AG04449 (cell line): ENCODE data around the gene FAM171A1.
"Not testable (repeated sequence)": the region's sequence is repeated elsewhere in the genome, so short reads cannot be mapped to it uniquely, and the experiment has no call there.

Source experiments
- CTCF ChIA-PET: fragments of 350-600 bp; formaldehyde crosslinking; extraction: SDS; loops from one replicate; lab custom pipeline; 2021; ENCODE audit warnings: antibody characterized with exemption; lab: Yijun Ruan, JAX
- POLR2A ChIA-PET: fragments of 400-600, 350-600 bp; formaldehyde crosslinking; extraction: SDS; loops from one replicate; lab custom pipeline; 2020; ENCODE audit warnings: antibody characterized with exemption, inconsistent platforms; lab: Yijun Ruan, JAX
- DNase-seq: peaks from one replicate; pipeline ENCODE4 v3.0.0-alpha.2; 2010; ENCODE audit warnings: low read depth, low spot score
- H3K4me3 ChIP-seq: 2 replicates; pipeline ENCODE4 v1.5.1; 2011; ENCODE audit warnings: low read depth, mild to moderate bottlenecking, control low read depth, low read length
- TF ChIP-seq, protein P1 (sequence below): IDR thresholded peaks from one replicate; pipeline ENCODE4 v1.5.1; 2011; ENCODE audit warnings: mild to moderate bottlenecking, moderate library complexity, low read length, control low read depth, inconsistent platforms; ENCODE audit not compliant: insufficient read depth; ENCODE audit errors: missing control alignments

The FAM171A1 gene

DNA sequence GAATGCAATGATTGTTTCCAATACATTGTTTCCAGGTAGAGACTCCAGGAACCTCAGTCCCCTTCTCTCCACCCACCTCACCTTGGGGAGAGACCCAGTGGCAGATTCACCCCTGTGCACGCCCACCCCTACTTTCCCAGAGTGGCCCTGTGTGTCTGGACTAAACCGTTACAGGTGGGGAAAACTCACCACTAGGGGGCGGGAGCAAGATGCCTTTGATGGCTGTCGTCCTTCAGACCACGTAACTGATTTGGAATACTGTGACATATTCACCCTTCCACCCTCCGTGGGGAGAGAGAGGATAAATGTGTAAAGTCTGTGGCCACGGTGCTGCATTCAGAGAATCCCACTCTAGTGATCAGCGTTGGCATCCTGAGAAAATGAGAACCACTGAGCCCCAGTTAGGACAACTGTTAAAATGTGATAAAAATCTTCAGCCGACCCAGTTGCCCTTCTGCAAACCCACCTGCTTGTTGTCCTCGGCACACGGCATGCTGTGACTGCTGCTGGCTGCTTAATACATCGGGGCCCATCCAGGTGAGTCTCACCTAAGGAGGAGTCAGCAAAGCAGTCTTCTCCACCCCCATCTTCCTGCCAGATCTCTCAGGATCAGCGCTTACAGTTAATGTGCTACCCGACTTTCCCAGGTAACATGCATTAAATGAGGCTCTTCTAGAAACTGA, 161.1 kb downstream of the FAM171A1 start:
- no peak for DNase-seq
- POLR2A ChIA-PET: no interaction called here
- CTCF ChIA-PET: interaction anchor here (0.7 to 3.7 kb wide), 13 partner anchors 8 to 184 kb away, joined by 3 to 25 read pairs (median 4); partner anchors contain the start of gene FAM171A1
- H3K4me3 ChIP-seq: no peak overlapping the region
- TF ChIP-seq, protein P1, sequence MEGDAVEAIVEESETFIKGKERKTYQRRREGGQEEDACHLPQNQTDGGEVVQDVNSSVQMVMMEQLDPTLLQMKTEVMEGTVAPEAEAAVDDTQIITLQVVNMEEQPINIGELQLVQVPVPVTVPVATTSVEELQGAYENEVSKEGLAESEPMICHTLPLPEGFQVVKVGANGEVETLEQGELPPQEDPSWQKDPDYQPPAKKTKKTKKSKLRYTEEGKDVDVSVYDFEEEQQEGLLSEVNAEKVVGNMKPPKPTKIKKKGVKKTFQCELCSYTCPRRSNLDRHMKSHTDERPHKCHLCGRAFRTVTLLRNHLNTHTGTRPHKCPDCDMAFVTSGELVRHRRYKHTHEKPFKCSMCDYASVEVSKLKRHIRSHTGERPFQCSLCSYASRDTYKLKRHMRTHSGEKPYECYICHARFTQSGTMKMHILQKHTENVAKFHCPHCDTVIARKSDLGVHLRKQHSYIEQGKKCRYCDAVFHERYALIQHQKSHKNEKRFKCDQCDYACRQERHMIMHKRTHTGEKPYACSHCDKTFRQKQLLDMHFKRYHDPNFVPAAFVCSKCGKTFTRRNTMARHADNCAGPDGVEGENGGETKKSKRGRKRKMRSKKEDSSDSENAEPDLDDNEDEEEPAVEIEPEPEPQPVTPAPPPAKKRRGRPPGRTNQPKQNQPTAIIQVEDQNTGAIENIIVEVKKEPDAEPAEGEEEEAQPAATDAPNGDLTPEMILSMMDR: peak; percentile 82

DNA sequence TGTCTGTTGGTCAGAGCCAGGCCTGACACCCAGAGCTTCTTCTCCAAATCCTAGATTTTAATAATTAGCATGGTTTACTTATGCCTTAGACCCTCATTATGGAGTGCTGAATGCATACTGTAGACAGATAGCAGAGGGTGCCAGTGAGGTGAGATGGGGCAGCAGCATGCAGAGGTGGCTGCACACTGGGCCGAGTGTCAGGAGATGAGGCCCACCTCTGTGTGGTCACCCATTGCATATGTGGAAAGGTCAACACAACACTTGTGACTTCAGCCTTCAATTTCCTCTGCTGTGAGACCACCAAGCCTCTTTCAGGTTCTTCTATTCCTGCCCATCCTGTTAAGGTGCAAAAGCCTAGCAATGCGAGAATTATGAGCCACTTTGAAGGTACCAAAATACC, 162.9 kb downstream of the FAM171A1 start:
- TF ChIP-seq, protein P1: no peak
- no peak for DNase-seq
- ChIA-PET CTCF (interaction anchor here (2.0 kb wide), 1 partner anchor 162 kb away, joined by 8 read pairs; no protein-coding TSS in a partner anchor), POLR2A (no interaction called here)
- no peak overlapping the region for H3K4me3 ChIP-seq

DNA sequence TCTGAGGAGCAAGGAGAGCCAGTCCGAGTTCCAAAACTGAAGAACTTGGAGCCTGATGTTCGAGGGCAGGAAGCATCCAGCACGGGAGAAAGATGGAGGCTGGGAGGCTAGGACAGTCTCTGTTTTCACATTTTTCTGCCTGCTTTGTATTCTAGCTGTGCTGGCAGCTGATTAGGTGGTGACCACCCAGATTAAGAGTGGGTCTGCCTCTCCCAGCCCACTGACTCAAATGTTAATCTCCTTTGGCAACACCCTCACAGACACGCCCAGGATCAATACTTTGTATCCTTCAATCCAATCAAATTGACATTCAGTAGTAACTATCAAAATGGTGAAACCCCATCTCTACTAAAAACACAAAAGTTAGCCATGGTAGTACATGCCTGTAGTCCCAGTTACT, 163.7 kb downstream of the FAM171A1 start:
- DNase-seq, H3K4me3 ChIP-seq, CTCF ChIA-PET, POLR2A ChIA-PET: not testable (repeated sequence)

DNA sequence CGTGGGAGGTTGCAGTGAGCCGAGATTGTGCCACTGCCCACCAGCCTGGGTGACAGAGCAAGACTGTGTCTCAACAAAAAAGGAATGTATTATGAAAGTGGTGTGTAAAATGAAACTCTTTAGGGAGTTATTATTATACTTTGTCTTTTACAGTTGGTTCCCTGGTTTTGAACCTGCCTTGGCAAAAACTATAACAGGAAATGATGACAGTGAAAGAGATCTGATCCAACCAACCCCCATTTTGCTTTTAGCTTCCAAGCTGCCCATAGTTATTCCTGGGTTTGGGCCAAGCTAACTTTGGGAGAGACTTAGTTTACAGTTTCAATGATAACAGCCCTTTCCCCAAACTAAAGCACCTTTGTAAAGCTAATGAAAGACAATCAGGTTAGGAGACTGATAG, 168.4 kb downstream of the FAM171A1 start:
- POLR2A ChIA-PET: no interaction called here
- DNase-seq: no peak
- TF ChIP-seq, protein P1: no peak
- no peak overlapping the region for H3K4me3 ChIP-seq
- CTCF ChIA-PET: interaction anchor here (3.6 kb wide), 1 partner anchor 8 kb away, joined by 25 read pairs; no protein-coding TSS in a partner anchor

DNA sequence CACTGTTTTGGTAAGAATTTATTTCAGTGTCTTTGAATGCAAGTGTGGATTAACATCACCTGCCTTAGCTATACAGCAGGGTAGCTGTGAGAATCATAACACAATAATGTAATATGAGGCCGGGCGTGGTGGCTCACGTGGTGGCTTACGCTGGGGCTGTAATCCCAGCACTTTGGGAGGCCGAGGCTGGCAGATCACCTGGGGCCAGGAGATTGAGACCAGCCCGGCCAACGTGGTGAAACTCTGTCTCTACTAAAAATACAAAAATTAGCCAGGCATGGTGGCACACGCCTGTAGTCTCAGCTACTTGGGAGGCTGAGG, 168.8 kb downstream of the FAM171A1 start:
- not testable (repeated sequence) for H3K4me3 ChIP-seq, DNase-seq
- ChIA-PET CTCF (interaction anchor here (1.4 to 3.6 kb wide), 3 partner anchors 9 to 169 kb away, joined by 3 to 25 read pairs (median 6); partner anchors contain the start of gene FAM171A1), POLR2A (interaction anchor here (1.2 kb wide), 1 partner anchor 9 kb away, joined by 6 read pairs; no protein-coding TSS in a partner anchor)

DNA sequence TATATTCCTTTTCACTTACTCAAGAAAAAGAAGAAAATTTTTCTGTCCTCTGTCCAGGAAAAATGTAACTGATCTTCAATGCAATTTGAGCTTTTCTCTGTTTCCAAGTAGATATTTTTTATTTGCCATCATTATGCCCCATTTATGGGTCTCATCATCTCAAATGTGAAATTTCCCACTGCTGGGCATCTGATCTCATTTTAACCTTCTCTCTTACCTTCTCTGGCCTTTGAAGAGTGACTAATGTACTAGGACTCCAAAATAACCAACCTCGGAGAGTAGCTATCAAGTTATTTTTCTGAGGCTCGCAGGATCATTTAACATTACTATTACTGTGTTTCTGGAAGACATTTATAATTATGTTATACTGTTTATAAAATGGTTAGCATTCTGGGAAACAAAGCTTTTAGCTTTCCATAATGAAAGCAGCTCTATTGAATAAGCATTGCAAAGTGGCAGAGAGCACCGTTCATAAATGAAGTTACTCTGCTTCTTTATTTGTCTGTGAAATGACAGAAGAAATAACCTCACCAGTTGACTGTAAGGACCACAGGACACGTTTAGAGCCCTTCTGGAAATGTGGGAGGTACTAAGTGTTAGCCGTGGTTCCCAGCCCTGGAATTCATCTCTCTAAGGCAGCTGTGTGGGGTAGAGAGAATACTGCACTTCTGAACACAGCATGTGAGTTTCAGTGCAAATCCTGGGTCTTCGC, 169.3 kb downstream of the FAM171A1 start:
- no peak for DNase-seq
- ChIA-PET CTCF (interaction anchor here (0.7 to 3.6 kb wide), 5 partner anchors 9 to 216 kb away, joined by 3 to 25 read pairs (median 3); partner anchors contain the start of gene FAM171A1), POLR2A (interaction anchor here (1.2 kb wide), 1 partner anchor 10 kb away, joined by 6 read pairs; no protein-coding TSS in a partner anchor)
- TF ChIP-seq, protein P1: no peak
- no peak overlapping the region; the same call in 1 of the 2 replicates for H3K4me3 ChIP-seq

DNA sequence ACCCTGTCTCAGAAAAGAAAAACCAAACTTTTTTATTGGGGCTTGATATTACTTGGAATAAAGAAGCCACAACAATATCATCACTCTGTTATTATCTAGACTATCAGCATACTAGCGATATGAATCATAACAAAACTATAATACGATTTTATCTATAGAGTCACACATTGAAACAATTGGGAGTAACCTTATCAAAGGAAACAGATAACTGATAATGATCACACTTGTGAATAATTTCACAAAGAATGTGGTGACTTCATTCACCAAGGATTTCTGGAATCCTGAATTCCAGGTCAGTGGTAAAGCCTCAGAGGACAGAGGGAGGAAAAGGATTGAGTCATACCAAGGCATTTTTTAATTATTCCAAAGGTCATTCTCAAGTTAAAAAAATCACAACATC, 170.5 kb downstream of the FAM171A1 start:
- ChIA-PET POLR2A (no interaction called here), CTCF (interaction anchor here (1.9 to 3.6 kb wide), 2 partner anchors 10 to 171 kb away, joined by 6 to 25 read pairs; partner anchors contain the start of gene FAM171A1)
- TF ChIP-seq, protein P1: no peak
- DNase-seq: peak; percentile 33
- no peak overlapping the region for H3K4me3 ChIP-seq
